HCT116 (cell line): Measurements from ENCODE around the gene PLEKHH2.

Source experiments
- EZH2 ChIP-seq: fragments of 200-600 bp; sonication (generic); IDR thresholded peaks from 2 replicates; pipeline ENCODE4 v1.6.1; 2017; ENCODE audit warnings: antibody characterized with exemption, mixed run types
- POLR2A ChIP-seq: IDR thresholded peaks from 2 replicates; pipeline ENCODE4 v1.7.0; 2011; ENCODE audit warnings: borderline replicate concordance; ENCODE audit not compliant: insufficient read depth, insufficient read length; ENCODE audit errors: extremely low read depth
- YY1 ChIP-seq: IDR thresholded peaks from 2 replicates; pipeline ENCODE4 v1.6.1; 2011; ENCODE audit warnings: low read length, low read depth, moderate library complexity, mild to moderate bottlenecking; ENCODE audit not compliant: insufficient replicate concordance; ENCODE audit errors: extremely low read depth
- TF ChIP-seq, protein P1 (sequence below), 3 experiments: fragments of 200-600 bp in 1 of 3; sonication (generic) in 1 of 3; IDR thresholded peaks in 2 of 3; conservative IDR thresholded peaks in 1 of 3; 2 replicates each; pipeline ENCODE4 v1.5.1; 2012 to 2017; ENCODE audit warnings: low read depth in 2 of 3, low read length in 2 of 3, antibody characterized with exemption in 1 of 3, borderline replicate concordance in 1 of 3, control low read depth in 1 of 3, mild to moderate bottlenecking in 1 of 3, mixed read lengths in 1 of 3, mixed run types in 1 of 3, moderate library complexity in 1 of 3; ENCODE audit not compliant: insufficient read depth in 1 of 3
- TF ChIP-seq, protein P2 (sequence below): IDR thresholded peaks from 2 replicates; pipeline ENCODE4 v1.6.1; 2012; ENCODE audit warnings: low read depth

- TF ChIP-seq, protein P1, sequence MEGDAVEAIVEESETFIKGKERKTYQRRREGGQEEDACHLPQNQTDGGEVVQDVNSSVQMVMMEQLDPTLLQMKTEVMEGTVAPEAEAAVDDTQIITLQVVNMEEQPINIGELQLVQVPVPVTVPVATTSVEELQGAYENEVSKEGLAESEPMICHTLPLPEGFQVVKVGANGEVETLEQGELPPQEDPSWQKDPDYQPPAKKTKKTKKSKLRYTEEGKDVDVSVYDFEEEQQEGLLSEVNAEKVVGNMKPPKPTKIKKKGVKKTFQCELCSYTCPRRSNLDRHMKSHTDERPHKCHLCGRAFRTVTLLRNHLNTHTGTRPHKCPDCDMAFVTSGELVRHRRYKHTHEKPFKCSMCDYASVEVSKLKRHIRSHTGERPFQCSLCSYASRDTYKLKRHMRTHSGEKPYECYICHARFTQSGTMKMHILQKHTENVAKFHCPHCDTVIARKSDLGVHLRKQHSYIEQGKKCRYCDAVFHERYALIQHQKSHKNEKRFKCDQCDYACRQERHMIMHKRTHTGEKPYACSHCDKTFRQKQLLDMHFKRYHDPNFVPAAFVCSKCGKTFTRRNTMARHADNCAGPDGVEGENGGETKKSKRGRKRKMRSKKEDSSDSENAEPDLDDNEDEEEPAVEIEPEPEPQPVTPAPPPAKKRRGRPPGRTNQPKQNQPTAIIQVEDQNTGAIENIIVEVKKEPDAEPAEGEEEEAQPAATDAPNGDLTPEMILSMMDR (IDR thresholded peaks at IDR 0.05 in 2 of 3, conservative IDR thresholded peaks at IDR 0.05 in 1 of 3; ENCODE audit: borderline replicate concordance in 1 of 3, insufficient read depth in 1 of 3, low read depth in 2 of 3, low read length in 2 of 3) = no peak
- no peak for TF ChIP-seq EZH2
- TF ChIP-seq YY1 = no peak
- TF ChIP-seq, protein P2, sequence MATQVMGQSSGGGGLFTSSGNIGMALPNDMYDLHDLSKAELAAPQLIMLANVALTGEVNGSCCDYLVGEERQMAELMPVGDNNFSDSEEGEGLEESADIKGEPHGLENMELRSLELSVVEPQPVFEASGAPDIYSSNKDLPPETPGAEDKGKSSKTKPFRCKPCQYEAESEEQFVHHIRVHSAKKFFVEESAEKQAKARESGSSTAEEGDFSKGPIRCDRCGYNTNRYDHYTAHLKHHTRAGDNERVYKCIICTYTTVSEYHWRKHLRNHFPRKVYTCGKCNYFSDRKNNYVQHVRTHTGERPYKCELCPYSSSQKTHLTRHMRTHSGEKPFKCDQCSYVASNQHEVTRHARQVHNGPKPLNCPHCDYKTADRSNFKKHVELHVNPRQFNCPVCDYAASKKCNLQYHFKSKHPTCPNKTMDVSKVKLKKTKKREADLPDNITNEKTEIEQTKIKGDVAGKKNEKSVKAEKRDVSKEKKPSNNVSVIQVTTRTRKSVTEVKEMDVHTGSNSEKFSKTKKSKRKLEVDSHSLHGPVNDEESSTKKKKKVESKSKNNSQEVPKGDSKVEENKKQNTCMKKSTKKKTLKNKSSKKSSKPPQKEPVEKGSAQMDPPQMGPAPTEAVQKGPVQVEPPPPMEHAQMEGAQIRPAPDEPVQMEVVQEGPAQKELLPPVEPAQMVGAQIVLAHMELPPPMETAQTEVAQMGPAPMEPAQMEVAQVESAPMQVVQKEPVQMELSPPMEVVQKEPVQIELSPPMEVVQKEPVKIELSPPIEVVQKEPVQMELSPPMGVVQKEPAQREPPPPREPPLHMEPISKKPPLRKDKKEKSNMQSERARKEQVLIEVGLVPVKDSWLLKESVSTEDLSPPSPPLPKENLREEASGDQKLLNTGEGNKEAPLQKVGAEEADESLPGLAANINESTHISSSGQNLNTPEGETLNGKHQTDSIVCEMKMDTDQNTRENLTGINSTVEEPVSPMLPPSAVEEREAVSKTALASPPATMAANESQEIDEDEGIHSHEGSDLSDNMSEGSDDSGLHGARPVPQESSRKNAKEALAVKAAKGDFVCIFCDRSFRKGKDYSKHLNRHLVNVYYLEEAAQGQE = no peak
- TF ChIP-seq POLR2A = no peak
These were observed 140.4 kb downstream of the PLEKHH2 start for GRCh38 chr2:43777306-43777926.
